SU-DHL-6 (cell line): ENCODE measurements around the gene CRNN.

Source experiments
- CTCF ChIP-seq: fragments of 200-600 bp; sonication (generic); IDR thresholded peaks from one replicate; pipeline ENCODE4 v1.5.1; 2017; ENCODE audit warnings: antibody characterized with exemption, mild to moderate bottlenecking, low read length, moderate library complexity; ENCODE audit not compliant: insufficient read depth, poor library complexity, severe bottlenecking
- EZH2phosphoT487 ChIP-seq: fragments of 200-600 bp; sonication (generic), shearing (Covaris generic); conservative IDR thresholded peaks from 2 replicates; pipeline ENCODE4 v1.6.1; 2018; ENCODE audit warnings: mild to moderate bottlenecking, antibody characterized with exemption, low read length, moderate library complexity, mixed read lengths

- TF ChIP-seq CTCF (no peak), EZH2phosphoT487 (no peak)
Measured at GRCh38 chr1:152442301-152442700, 28.2 kb upstream of the CRNN start.
